ENCODE measurements around the gene GSK3B. TPM values are rescaled to one million over a fixed set of nuclear protein-coding genes. Genes with fewer than 3 reads are reported as not detected.

The GSK3B gene
- 10 to 100 TPM; 34.6 to 46.1 (median 42.0) TPM for total RNA-seq

GRCh38 chr3:120093911-120094775 lies at the start of gene GSK3B:
TSS of gene GSK3B (minus strand) at chr3:120094447. CDS start at chr3:120093434, 1,013 bp downstream.
- peaks cover 0 to 9% of the 10 kb centered on the region in 2 donors for H3K4me1 ChIP-seq
- peak; percentile 62 to 74 for DNase-seq (ENCODE audit: low spot score in 2 of 2)
- intact Hi-C loops (cut with DNase I; ENCODE audit: low total_unique reads) = no loop called here
- peak; percentile 89 for TF ChIP-seq POLR2A (IDR thresholded peaks at IDR 0.05)
- TF ChIP-seq POLR2AphosphoS5 (IDR thresholded peaks at IDR 0.05) = peak; percentile 42 to 86 (median 60)
- TF ChIP-seq CTCF (IDR thresholded peaks at IDR 0.05) = no peak
- H3K9me3 ChIP-seq = no peaks in the 10 kb centered on the region
- peak within 1 kb of the TSS; percentile 100 for H3K27ac ChIP-seq
- H3K36me3 ChIP-seq = no peaks in the 10 kb centered on the region
- no peaks in the 10 kb centered on the region for H3K27me3 ChIP-seq
- H3K4me3 ChIP-seq = peak within 1 kb of the TSS; percentile 71 to 96 (median 82)

DNA sequence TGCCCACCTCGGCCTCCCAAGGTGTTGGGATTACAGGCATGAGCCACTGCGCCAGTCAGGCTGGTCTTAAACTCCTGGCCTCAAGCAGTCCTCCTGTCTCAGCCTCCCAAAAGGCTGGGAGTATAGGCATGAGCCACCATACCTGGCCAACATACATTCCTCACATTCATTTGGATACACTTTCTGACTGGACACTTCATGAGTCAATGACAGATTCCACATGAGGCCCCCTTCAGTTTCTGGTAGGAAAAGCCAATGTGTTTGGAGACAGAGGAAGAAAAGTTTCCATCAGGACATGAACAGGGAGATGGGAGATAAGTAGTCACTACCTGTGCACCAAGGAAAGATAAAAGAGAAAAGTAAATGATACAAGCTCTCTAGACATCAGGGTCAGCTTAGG lies 49.4 kb upstream of the GSK3B start:
- no peak for DNase-seq (ENCODE audit: low spot score in 2 of 2)
- H3K36me3 ChIP-seq = no peaks in the 10 kb centered on the region
- no peaks in the 10 kb centered on the region for H3K4me1 ChIP-seq
- H3K9me3 ChIP-seq = no peaks in the 10 kb centered on the region
- intact Hi-C loops (cut with DNase I; ENCODE audit: low total_unique reads) = no loop called here
- no peak overlapping the region for H3K27ac ChIP-seq
- H3K4me3 ChIP-seq = no peak overlapping the region
- TF ChIP-seq POLR2A (IDR thresholded peaks at IDR 0.05) = no peak
- TF ChIP-seq CTCF (IDR thresholded peaks at IDR 0.05) = no peak
- TF ChIP-seq POLR2AphosphoS5 (IDR thresholded peaks at IDR 0.05) = no peak
- no peaks in the 10 kb centered on the region for H3K27me3 ChIP-seq

DNA sequence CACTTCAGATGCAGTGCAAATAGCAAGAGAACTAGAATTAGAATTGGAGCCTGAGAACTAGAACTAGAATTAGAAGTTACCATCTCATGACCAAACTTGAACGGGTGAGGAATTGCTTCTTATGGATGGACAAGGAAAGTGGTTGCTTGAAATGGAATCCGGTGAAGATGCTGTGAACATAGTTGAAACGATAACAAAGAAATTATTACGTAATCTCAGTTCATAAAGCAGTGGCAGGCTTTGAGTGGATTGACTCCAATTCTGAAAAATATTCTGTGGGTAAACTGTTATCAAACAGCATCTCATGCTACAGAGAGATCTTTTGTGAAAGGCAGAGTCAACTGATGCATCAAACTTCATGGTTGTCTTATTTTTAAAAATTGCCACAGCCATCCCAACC lies 48.0 kb upstream of the GSK3B start:
- no peaks in the 10 kb centered on the region for H3K27me3 ChIP-seq
- no peak for DNase-seq (ENCODE audit: low spot score in 2 of 2)
- no peak overlapping the region for H3K4me3 ChIP-seq
- no peak for TF ChIP-seq POLR2AphosphoS5 (IDR thresholded peaks at IDR 0.05)
- TF ChIP-seq CTCF (IDR thresholded peaks at IDR 0.05) = no peak
- no peak for TF ChIP-seq POLR2A (IDR thresholded peaks at IDR 0.05)
- no peak overlapping the region for H3K27ac ChIP-seq
- intact Hi-C loops (cut with DNase I; ENCODE audit: low total_unique reads) = no loop called here
- no peaks in the 10 kb centered on the region for H3K36me3 ChIP-seq
- H3K9me3 ChIP-seq = no peaks in the 10 kb centered on the region
- H3K4me1 ChIP-seq = no peaks in the 10 kb centered on the region

GRCh38 chr3:120140098-120140742 lies 46.0 kb upstream of the GSK3B start:
- Histone ChIP-seq H3K4me1 (no peaks in the 10 kb centered on the region), H3K27me3 (no peaks in the 10 kb centered on the region), H3K27ac (no peak overlapping the region), H3K9me3 (no peaks in the 10 kb centered on the region), H3K36me3 (no peaks in the 10 kb centered on the region), H3K4me3 (no peak overlapping the region)
- intact Hi-C loops (cut with DNase I; ENCODE audit: low total_unique reads) = no loop called here
- no peak for TF ChIP-seq CTCF (IDR thresholded peaks at IDR 0.05)
- TF ChIP-seq POLR2A (IDR thresholded peaks at IDR 0.05) = no peak
- TF ChIP-seq POLR2AphosphoS5 (IDR thresholded peaks at IDR 0.05) = no peak
- no peak for DNase-seq (ENCODE audit: low spot score in 2 of 2)

- H3K9me3 ChIP-seq = no peaks in the 10 kb centered on the region
- H3K36me3 ChIP-seq = no peaks in the 10 kb centered on the region
- H3K27me3 ChIP-seq = no peaks in the 10 kb centered on the region
- TF ChIP-seq POLR2AphosphoS5 (IDR thresholded peaks at IDR 0.05) (no peak), POLR2A (IDR thresholded peaks at IDR 0.05) (no peak)
- intact Hi-C loops (cut with DNase I; ENCODE audit: low total_unique reads) = no loop called here
- H3K27ac ChIP-seq = no peak overlapping the region
- no peaks in the 10 kb centered on the region for H3K4me1 ChIP-seq
- H3K4me3 ChIP-seq = no peak overlapping the region
- DNase-seq (ENCODE audit: low spot score in 2 of 2) = no peak
Measured at GRCh38 chr3:120139140-120139539, 44.9 kb upstream of the GSK3B start.

Data from breast epithelium (tissue), 4 donors.